A549 (cell line): Measurements from ENCODE around the gene ZC3H12C.

ENCODE experiments used
- CEBPB ChIP-seq, 2 experiments: fragments of >200 bp in 1 of 2; sonication (Bioruptor Twin) in 1 of 2; formaldehyde crosslinking in 1 of 2; IDR thresholded peaks; 2 replicates each; pipeline ENCODE4 v1.6.1; 2012 to 2016
- HOXA7 ChIP-seq: fragments of 250-450 bp; sonication (Bioruptor Pico); IDR thresholded peaks from 2 replicates; pipeline ENCODE4 v1.5.0; 2020; ENCODE audit warnings: mild to moderate bottlenecking, moderate library complexity
- MAZ ChIP-seq: fragments of 150-350 bp; IDR thresholded peaks from 2 replicates; pipeline ENCODE4 v1.6.1; 2014; ENCODE audit warnings: antibody characterized with exemption, low read depth, low read length, borderline replicate concordance
- NFE2L2 ChIP-seq: fragments of 150-350 bp; conservative IDR thresholded peaks from 2 replicates; pipeline ENCODE4 v1.6.1; 2014; ENCODE audit warnings: low read length
- POLR2A ChIP-seq: IDR thresholded peaks from 2 replicates; pipeline ENCODE4 v1.6.1; 2012; ENCODE audit warnings: mild to moderate bottlenecking, low read length
- RFX5 ChIP-seq: fragments of 450-650 bp; IDR thresholded peaks from 2 replicates; pipeline ENCODE4 v1.7.1; 2014; ENCODE audit warnings: antibody characterized with exemption, mild to moderate bottlenecking, moderate library complexity
- ZNF302 ChIP-seq: fragments of 250-450 bp; sonication (Bioruptor Pico); IDR thresholded peaks from 2 replicates; pipeline ENCODE4 v1.9.0; 2021; ENCODE audit warnings: inconsistent platforms, mild to moderate bottlenecking, moderate library complexity
- TF ChIP-seq, protein P1 (sequence below): fragments of 450-650 bp; IDR thresholded peaks from 2 replicates; pipeline ENCODE4 v1.6.1; 2014; ENCODE audit warnings: antibody characterized with exemption
- TF ChIP-seq, protein P2 (sequence below): fragments of >200 bp; sonication (Bioruptor Twin); formaldehyde crosslinking; IDR thresholded peaks from 3 replicates; pipeline ENCODE4 v1.5.1; 2016

DNA sequence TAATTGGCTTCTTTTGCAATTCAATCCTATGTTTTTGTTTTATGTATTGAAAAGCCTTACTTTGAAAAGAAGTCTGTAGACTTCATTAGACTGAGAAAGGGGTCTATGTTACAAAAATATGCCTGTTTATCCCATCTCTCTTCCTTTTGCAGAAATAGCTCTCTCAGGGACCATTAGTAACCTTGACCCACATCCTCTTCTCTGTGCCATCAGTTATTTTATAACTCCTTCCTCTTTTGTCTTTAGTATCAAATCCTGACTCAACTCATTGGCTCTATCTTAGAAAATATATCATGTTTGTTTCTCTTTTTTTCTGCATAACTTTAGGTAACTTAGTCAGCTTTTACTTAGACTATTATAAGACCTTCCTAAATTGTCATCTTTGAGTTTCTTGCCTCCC, 20.3 kb downstream of the ZC3H12C start:
- TF ChIP-seq RFX5 (no peak), HOXA7 (CRISPR knock-in tag) (no peak), ZNF302 (CRISPR knock-in tag) (no peak), NFE2L2 (no peak), MAZ (no peak), POLR2A (no peak), CEBPB (IDR thresholded peaks at IDR 0.05) (no peak)
- TF ChIP-seq, protein P1, sequence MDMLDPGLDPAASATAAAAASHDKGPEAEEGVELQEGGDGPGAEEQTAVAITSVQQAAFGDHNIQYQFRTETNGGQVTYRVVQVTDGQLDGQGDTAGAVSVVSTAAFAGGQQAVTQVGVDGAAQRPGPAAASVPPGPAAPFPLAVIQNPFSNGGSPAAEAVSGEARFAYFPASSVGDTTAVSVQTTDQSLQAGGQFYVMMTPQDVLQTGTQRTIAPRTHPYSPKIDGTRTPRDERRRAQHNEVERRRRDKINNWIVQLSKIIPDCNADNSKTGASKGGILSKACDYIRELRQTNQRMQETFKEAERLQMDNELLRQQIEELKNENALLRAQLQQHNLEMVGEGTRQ, result no peak
- TF ChIP-seq, protein P2, sequence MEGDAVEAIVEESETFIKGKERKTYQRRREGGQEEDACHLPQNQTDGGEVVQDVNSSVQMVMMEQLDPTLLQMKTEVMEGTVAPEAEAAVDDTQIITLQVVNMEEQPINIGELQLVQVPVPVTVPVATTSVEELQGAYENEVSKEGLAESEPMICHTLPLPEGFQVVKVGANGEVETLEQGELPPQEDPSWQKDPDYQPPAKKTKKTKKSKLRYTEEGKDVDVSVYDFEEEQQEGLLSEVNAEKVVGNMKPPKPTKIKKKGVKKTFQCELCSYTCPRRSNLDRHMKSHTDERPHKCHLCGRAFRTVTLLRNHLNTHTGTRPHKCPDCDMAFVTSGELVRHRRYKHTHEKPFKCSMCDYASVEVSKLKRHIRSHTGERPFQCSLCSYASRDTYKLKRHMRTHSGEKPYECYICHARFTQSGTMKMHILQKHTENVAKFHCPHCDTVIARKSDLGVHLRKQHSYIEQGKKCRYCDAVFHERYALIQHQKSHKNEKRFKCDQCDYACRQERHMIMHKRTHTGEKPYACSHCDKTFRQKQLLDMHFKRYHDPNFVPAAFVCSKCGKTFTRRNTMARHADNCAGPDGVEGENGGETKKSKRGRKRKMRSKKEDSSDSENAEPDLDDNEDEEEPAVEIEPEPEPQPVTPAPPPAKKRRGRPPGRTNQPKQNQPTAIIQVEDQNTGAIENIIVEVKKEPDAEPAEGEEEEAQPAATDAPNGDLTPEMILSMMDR, result no peak
